Activated CD8-positive, alpha-beta memory T cell treated with anti-CD3 and anti-CD28 coated beads for 24 hours (primary cell): ENCODE data around the gene AEN.

Experiments used
- DNase-seq: peaks from one replicate; pipeline ENCODE4 v3.0.0-alpha.2; 2020

Gene AEN

GRCh38 chr15:88613074-88613944 lies 7.8 kb upstream of the AEN start:
- no peak for DNase-seq

- no peak for DNase-seq
Measured at GRCh38 chr15:88615303-88616107, 5.6 kb upstream of the AEN start.

GRCh38 chr15:88616240-88616639 lies 4.9 kb upstream of the AEN start:
- no peak for DNase-seq

- DNase-seq, result no peak
Measured at GRCh38 chr15:88617031-88617722, 4.0 kb upstream of the AEN start.

- no peak for DNase-seq
Measured at GRCh38 chr15:88617790-88618189, 3.4 kb upstream of the AEN start.

GRCh38 chr15:88618686-88619085 lies 2.5 kb upstream of the AEN start:
- DNase-seq, result no peak

- DNase-seq, result no peak
Measured at GRCh38 chr15:88619796-88620195, 1.3 kb upstream of the AEN start.

GRCh38 chr15:88621789-88622604 lies 857 bp downstream of the AEN start:
- DNase-seq, result no peak

- no peak for DNase-seq
Measured at GRCh38 chr15:88622605-88622975, 1.4 kb downstream of the AEN start.

- no peak for DNase-seq
Measured at GRCh38 chr15:88623061-88623460, 1.9 kb downstream of the AEN start.

GRCh38 chr15:88623632-88624031 lies 2.5 kb downstream of the AEN start:
- DNase-seq, result no peak

- DNase-seq, result no peak
Measured at GRCh38 chr15:88624156-88624970, 3.2 kb downstream of the AEN start.

GRCh38 chr15:88624971-88625490 lies 3.9 kb downstream of the AEN start:
- no peak for DNase-seq

GRCh38 chr15:88625943-88626741 lies 5.0 kb downstream of the AEN start:
- no peak for DNase-seq

- DNase-seq, result no peak
Measured at GRCh38 chr15:88627463-88627862, 6.3 kb downstream of the AEN start.

- DNase-seq, result no peak
Measured at GRCh38 chr15:88628018-88628654, 7.0 kb downstream of the AEN start.

GRCh38 chr15:88629071-88629470 lies 7.9 kb downstream of the AEN start:
- no peak for DNase-seq

- no peak for DNase-seq
Measured at GRCh38 chr15:88630141-88630721, 9.1 kb downstream of the AEN start.

- no peak for DNase-seq
Measured at GRCh38 chr15:88630798-88631463, 9.8 kb downstream of the AEN start.
